ENCODE data around the gene FADS1.

The FADS1 gene

DNA sequence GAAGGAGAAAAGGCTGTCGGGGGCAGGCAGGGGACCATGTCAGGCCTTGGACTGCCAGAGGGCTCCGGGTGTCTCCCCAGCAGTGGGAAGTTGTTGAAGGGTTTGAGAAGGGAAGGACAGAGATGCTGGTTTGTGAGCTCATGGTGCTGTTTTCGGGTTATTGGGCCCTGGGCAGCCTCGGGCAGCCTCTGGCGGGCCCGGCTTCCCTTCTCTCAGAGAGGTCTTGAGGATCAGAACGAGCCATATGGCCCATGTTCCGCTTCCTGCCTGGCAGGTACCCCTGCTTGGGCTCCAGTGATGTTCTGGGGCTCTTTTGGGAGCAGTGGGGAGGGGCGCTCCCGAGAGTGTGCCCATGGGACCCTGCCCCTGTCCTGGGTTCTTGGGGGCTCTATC is 54.6 kb downstream of the FADS1 start:
- Histone ChIP-seq H3K36me3 (no peaks in the 10 kb centered on the region), H3K4me1 (no peaks in the 10 kb centered on the region), H3K27ac (no peak overlapping the region), H3K4me3 (no peak overlapping the region), H3K9me3 (no peaks in the 10 kb centered on the region), H3K27me3 (peaks cover 0 to 53% of the 10 kb centered on the region in 2 donors)
- no peak for TF ChIP-seq CTCF (IDR thresholded peaks at IDR 0.05)
- intact Hi-C loops (cut with DNase I; ENCODE audit: low total_unique reads): no loop called here
- no peak for DNase-seq

DNA sequence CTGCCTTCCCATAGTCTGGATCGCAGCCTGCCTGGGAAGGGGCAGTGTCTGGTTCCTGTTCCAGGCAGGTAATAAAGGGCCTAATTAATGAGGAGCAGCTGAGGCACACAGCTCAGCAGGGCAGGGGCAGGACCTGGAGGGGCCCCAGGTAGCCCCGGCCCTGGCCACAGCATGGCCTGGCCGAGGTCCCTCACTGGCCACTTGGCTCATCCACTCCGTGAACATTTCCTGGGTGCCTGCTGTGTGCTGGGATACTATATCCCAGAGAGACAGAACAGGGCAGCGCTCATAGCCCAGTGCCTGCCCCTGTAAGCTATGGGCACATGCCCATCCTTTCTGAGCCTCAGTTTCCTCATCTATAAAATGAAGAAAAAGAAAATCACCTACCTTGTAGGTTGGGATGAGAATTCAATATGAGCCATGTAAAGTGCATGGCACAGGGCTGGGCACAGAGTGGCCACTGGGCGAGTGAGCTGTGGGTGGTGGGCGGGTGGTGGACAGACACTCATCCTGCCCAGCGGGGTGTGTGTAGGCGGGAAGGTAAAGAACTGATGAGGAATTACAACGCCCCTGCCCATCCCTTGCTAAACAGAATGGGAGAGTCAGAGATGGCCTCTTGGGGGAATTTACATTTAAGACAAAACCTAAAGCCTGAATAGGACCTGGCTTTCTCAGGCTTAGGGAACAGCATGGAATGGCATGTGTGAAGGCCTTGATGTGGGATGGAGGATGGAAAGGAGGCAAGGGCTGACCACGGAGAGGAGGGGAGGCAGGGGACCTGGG is 55.2 kb downstream of the FADS1 start:
- Histone ChIP-seq H3K9me3 (no peaks in the 10 kb centered on the region), H3K4me1 (no peaks in the 10 kb centered on the region)
- intact Hi-C loops (cut with DNase I; ENCODE audit: low total_unique reads): no loop called here

DNA sequence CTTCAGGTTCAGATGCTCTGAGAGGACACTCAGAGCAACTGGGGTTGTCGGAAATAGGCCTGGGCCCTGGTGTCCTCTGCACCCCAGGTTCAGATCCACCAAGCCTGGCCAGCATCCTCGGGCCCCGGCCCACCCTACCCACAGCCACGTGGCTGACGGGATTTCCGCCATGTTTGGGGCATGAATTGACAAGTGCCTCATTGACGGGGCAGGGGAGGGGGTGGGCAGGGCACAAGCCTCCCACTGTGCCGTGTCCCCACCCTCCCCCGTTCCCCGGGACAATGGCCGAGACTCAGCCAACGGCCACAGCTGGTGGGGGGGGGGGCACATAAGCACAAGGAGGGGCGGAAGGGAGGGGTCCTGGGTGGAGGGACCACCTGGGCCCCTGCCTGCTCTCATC is 55.9 kb downstream of the FADS1 start:
- Histone ChIP-seq H3K4me1 (no peaks in the 10 kb centered on the region), H3K4me3 (no peak overlapping the region), H3K27me3 (peaks cover 0 to 53% of the 10 kb centered on the region in 2 donors), H3K27ac (no peak overlapping the region), H3K36me3 (no peaks in the 10 kb centered on the region), H3K9me3 (no peaks in the 10 kb centered on the region)
- intact Hi-C loops (cut with DNase I; ENCODE audit: low total_unique reads): no loop called here
- no peak for TF ChIP-seq CTCF (IDR thresholded peaks at IDR 0.05)
- DNase-seq: no peak

More for the DNA sequence above, 55.2 kb downstream of the FADS1 start:
- peaks cover 0 to 53% of the 10 kb centered on the region in 2 donors for H3K27me3 ChIP-seq
- no peaks in the 10 kb centered on the region for H3K36me3 ChIP-seq
- no peak for TF ChIP-seq CTCF (IDR thresholded peaks at IDR 0.05)
- no peak overlapping the region for H3K27ac ChIP-seq
- no peak for DNase-seq
- no peak overlapping the region for H3K4me3 ChIP-seq

DNA sequence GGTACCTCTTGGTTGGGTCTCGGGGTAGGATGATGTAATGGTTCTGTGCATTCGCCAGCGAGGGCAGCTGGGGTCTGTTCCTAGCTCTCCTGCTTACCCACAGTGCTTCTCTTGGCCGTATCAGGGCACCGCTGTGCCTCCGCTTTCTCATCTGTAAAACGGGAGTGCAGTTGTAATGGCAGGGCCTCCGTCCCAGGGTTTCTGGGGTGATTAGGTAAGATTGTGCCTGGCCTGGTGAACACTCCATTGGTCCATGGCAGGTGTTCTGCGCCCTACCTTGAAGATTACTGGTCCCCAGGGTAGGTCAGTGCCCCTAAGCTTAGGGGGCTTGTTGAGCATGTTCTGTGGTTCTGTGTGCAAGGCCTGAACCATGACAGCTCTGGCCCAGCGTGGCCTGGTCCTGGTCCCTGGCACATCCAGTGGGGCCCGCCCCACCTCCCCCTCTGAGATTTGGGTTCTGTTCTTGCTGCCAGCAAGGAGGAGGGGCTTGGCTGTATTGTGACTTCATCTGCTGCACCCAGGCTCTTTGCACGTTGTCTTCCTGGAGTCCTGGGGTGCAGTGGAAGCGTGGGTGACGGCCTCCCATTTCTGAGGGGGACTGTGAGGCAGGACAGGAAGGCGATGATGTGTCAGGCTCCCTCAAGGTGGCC is 59.5 kb downstream of the FADS1 start:
- no peak for TF ChIP-seq CTCF (IDR thresholded peaks at IDR 0.05)
- peaks cover 0 to 6% (median 4%) of the 10 kb centered on the region in 4 donors for H3K4me1 ChIP-seq
- no peak overlapping the region for H3K27ac ChIP-seq
- H3K9me3 ChIP-seq: no peaks in the 10 kb centered on the region
- no peak overlapping the region for H3K4me3 ChIP-seq
- no peaks in the 10 kb centered on the region for H3K36me3 ChIP-seq
- no peak for DNase-seq
- intact Hi-C loops (cut with DNase I; ENCODE audit: low total_unique reads): no loop called here
- peaks cover 0 to 35% of the 10 kb centered on the region in 2 donors for H3K27me3 ChIP-seq

DNA sequence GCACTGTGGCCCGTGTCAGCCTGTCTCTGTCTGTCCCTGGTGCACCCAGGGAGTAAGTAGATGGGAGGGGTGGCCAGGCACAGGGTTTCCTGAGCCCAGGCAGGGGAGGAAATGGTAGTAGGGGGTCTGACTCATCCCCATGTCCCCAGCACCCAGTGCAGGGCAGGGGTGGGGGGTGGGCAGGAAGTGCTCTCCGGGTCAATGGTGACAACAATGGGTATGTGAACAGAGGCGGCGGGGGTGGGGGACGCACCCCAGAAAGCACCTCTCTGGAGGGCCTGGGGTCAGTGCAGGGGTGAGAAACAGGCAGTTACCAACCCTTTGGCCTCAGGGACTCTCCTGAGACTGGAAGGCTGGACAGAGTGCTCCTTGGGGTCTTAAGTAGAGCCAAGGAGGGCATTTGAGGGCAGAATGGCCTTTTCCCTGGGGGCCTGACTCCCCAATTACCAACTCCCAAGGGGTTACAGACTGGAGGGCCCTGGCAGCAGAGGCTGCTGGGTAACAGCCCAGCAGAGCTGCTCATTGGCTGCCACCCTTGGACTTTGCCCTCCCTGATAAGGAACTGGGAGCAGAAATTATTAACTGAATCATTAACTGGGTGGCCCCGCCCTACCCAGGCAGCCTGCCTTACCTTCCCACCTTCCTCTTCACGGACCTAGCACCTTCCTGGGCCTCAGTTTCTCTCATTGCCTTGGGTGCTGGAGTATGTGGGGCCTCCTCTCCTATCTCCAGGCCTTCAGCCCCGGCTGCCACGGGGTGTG is 60.2 kb downstream of the FADS1 start:
- H3K27me3 ChIP-seq: peaks cover 0 to 34% of the 10 kb centered on the region in 2 donors
- peaks cover 0 to 10% (median 6%) of the 10 kb centered on the region in 4 donors for H3K4me1 ChIP-seq
- TF ChIP-seq CTCF (IDR thresholded peaks at IDR 0.05): no peak
- no peak for DNase-seq
- no peak overlapping the region for H3K27ac ChIP-seq
- no peaks in the 10 kb centered on the region for H3K36me3 ChIP-seq
- intact Hi-C loops (cut with DNase I; ENCODE audit: low total_unique reads): no loop called here
- H3K9me3 ChIP-seq: no peaks in the 10 kb centered on the region
- H3K4me3 ChIP-seq: no peak overlapping the region

Data from tibial artery (tissue), 4 donors.